Suprapubic skin (tissue), 4 donors: ENCODE data around the gene NSUN7.

ENCODE experiments used
- EP300 ChIP-seq: sonication (generic); formaldehyde crosslinking; IDR thresholded peaks from one replicate; pipeline ENCODE4 v1.6.1; 2017; ENCODE audit warnings: antibody characterized with exemption
- POLR2A ChIP-seq, 2 donors: fragments of 450-650 bp; IDR thresholded peaks; one replicate each; pipeline ENCODE4 v1.6.1; 2017; ENCODE audit warnings: antibody characterized with exemption in 2 of 2, mild to moderate bottlenecking in 2 of 2, moderate library complexity in 2 of 2
- POLR2AphosphoS5 ChIP-seq, 3 donors: sonication (generic); formaldehyde crosslinking; IDR thresholded peaks; one replicate each; pipeline ENCODE4 v1.6.1; 2017; ENCODE audit warnings: antibody characterized with exemption in 3 of 3
- TF ChIP-seq, protein P1 (sequence below), 2 donors: fragments of 200-600 bp in 1 of 2; fragments of 450-650 bp in 1 of 2; sonication (generic) in 1 of 2; IDR thresholded peaks; one replicate each; pipeline ENCODE4 v1.5.1; 2016 to 2019; ENCODE audit warnings: antibody characterized with exemption in 2 of 2, mild to moderate bottlenecking in 1 of 2, moderate library complexity in 1 of 2

DNA sequence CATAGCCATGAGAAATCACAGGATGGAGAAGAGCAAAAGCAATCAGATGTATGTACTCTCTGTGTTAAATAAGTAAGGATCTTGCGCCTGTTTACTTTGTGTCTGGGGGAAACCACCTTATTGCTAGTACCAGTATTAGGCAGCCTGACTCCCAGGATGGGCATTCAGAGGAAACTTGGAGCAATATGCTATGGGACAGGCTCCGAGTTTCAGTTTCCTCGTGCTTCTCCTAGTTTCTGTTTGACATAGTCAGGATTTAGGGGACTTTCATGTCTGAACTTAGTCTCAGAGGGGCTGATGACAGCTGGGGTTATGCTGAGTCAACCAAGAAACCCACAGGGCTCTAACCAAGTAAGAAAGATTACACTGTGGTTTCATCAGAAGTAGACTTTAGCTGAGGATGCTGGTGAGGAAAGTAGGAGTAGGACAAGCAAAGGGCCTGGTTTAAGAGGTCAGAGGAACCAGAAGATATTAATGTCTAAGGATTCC, 13.5 kb downstream of the NSUN7 start:
- TF ChIP-seq, protein P1, sequence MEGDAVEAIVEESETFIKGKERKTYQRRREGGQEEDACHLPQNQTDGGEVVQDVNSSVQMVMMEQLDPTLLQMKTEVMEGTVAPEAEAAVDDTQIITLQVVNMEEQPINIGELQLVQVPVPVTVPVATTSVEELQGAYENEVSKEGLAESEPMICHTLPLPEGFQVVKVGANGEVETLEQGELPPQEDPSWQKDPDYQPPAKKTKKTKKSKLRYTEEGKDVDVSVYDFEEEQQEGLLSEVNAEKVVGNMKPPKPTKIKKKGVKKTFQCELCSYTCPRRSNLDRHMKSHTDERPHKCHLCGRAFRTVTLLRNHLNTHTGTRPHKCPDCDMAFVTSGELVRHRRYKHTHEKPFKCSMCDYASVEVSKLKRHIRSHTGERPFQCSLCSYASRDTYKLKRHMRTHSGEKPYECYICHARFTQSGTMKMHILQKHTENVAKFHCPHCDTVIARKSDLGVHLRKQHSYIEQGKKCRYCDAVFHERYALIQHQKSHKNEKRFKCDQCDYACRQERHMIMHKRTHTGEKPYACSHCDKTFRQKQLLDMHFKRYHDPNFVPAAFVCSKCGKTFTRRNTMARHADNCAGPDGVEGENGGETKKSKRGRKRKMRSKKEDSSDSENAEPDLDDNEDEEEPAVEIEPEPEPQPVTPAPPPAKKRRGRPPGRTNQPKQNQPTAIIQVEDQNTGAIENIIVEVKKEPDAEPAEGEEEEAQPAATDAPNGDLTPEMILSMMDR (IDR thresholded peaks at IDR 0.05) = no peak
- TF ChIP-seq POLR2A (IDR thresholded peaks at IDR 0.05) (no peak), POLR2AphosphoS5 (IDR thresholded peaks at IDR 0.05) (no peak), EP300 (no peak)
